Measurements from ENCODE around the gene SERTAD3. TPM values are rescaled to one million over a fixed set of nuclear protein-coding genes. Genes with fewer than 3 reads are reported as not detected.

SERTAD3 gene
- total RNA-seq, 1 donor from 2014 or later, result 25.8 TPM

DNA sequence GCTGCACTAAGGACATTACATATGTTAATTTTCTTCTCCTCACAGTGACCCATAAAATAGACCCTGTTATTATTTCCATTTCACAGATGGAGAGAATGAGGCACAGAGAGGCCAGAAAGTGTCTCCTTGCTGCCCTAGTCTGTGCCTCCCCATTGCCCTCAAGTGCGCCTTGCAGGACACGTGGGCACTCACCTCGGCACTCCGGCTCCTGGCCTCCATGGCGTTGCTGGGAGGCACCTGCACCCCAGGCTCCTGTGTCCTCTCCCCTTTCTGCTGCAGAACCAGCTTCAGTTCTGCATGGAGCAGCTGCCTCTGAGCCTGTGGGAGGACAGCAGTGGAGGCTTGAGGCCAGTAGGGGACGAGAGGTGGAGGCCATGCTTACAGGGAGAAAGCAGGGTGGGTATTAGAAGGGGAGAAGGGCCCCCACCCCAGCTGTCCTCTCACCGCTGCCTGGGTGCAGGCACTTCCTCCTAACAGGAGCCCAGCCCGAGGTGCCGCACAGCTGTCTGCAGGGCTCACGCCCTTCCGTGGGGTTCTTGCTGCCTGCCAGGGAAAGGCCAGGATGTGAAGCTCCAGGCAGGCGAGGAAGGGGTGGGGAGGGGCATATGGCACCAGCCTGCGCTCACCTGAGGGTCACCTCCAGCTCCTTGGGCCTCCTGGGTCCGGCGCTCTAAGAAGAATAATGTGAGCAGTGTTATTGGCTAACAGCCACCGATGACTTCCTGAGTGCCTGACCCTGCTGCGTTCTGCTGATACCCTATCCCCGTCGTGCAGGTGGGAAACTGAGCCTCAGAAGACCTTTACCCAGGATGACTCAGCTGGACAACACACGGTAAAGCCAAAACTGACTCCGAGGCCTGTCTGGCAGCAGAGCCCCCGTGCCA lies 36.2 kb downstream of the SERTAD3 start:
- no peak for DNase-seq (ENCODE audit: low read depth, low spot score)
- Mint-ChIP-seq H3K27me3 (ENCODE audit: low read depth) (no peaks in the 10 kb centered on the region), H3K4me3 (no peak overlapping the region), H3K27ac (ENCODE audit: unreplicated experiment) (no peak overlapping the region), H3K9me3 (no peaks in the 10 kb centered on the region), H3K36me3 (ENCODE audit: low read depth) (no peaks in the 10 kb centered on the region), H3K4me1 (peaks cover 27% of the 10 kb centered on the region)
- TF ChIP-seq, protein P1, sequence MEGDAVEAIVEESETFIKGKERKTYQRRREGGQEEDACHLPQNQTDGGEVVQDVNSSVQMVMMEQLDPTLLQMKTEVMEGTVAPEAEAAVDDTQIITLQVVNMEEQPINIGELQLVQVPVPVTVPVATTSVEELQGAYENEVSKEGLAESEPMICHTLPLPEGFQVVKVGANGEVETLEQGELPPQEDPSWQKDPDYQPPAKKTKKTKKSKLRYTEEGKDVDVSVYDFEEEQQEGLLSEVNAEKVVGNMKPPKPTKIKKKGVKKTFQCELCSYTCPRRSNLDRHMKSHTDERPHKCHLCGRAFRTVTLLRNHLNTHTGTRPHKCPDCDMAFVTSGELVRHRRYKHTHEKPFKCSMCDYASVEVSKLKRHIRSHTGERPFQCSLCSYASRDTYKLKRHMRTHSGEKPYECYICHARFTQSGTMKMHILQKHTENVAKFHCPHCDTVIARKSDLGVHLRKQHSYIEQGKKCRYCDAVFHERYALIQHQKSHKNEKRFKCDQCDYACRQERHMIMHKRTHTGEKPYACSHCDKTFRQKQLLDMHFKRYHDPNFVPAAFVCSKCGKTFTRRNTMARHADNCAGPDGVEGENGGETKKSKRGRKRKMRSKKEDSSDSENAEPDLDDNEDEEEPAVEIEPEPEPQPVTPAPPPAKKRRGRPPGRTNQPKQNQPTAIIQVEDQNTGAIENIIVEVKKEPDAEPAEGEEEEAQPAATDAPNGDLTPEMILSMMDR (conservative IDR thresholded peaks at IDR 0.05), result no peak

DNA sequence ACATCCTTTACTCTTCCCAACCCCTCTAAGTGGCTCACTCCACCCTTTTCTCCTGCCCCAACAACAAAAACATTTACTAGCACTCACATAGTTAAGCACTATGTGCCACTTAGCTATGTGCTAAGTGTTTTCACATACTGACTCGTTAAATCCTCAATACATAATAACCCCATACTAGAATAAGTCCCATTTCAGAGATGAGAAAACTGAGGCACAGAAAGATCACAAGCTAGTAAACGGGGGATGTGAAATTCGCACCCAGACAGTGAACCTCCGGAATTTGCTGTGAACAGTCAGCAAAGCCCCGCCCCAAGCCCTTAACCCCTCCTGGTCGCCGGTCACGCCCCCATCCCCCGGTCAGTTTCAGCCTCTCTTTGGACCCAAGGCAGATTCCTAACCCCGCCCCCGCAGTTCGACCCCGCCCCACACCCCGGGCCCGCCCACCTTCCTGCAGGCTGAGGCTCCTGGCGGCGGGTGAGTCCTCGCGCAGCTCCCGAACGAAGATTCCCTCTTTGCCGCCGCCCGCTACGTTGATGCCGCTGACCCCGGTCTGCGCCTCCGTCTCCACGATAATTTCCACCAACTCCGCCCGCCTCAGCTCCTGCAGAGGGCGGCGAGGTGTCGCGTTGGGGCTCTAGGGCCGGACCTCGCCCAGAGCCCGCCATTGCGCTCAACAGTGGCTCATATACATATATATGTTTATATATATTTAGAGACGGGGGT lies 40.7 kb downstream of the SERTAD3 start:
- DNase-seq (ENCODE audit: low read depth, low spot score), result peak; percentile 96
- TF ChIP-seq, protein P1 (conservative IDR thresholded peaks at IDR 0.05), result peak; percentile 24
- H3K36me3 Mint-ChIP-seq (ENCODE audit: low read depth), result no peaks in the 10 kb centered on the region
- H3K4me3 Mint-ChIP-seq, result peak overlapping the region; percentile 93
- H3K4me1 Mint-ChIP-seq, result peaks cover 28% of the 10 kb centered on the region
- no peaks in the 10 kb centered on the region for H3K9me3 Mint-ChIP-seq
- H3K27ac Mint-ChIP-seq (ENCODE audit: unreplicated experiment), result no peak overlapping the region
- no peaks in the 10 kb centered on the region for H3K27me3 Mint-ChIP-seq (ENCODE audit: low read depth)

DNA sequence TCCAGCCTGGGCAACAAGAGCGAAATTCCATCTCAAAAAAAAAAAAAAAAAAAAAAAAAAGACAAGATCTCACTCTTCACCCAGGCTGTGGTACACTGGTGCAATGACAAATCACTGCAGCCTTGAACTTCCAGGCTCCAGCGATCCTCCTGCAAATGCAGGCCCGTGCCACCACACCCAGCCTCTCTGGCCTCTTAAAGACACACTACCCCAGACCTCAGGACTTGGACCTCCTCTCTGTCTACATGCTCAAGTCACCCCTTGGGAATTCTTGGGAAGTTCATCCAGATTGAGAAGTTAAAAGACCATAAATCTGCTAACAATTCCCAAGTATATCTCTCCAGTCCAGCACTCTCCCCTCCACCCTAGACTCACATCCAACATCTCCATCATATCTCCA lies 43.6 kb downstream of the SERTAD3 start:
- Mint-ChIP-seq H3K9me3 (no peaks in the 10 kb centered on the region), H3K4me3 (no peak overlapping the region), H3K4me1 (peaks cover 28% of the 10 kb centered on the region), H3K27me3 (ENCODE audit: low read depth) (no peaks in the 10 kb centered on the region), H3K27ac (ENCODE audit: unreplicated experiment) (no peak overlapping the region), H3K36me3 (ENCODE audit: low read depth) (no peaks in the 10 kb centered on the region)
- no peak for DNase-seq (ENCODE audit: low read depth, low spot score)
- TF ChIP-seq, protein P1 (conservative IDR thresholded peaks at IDR 0.05), result no peak

DNA sequence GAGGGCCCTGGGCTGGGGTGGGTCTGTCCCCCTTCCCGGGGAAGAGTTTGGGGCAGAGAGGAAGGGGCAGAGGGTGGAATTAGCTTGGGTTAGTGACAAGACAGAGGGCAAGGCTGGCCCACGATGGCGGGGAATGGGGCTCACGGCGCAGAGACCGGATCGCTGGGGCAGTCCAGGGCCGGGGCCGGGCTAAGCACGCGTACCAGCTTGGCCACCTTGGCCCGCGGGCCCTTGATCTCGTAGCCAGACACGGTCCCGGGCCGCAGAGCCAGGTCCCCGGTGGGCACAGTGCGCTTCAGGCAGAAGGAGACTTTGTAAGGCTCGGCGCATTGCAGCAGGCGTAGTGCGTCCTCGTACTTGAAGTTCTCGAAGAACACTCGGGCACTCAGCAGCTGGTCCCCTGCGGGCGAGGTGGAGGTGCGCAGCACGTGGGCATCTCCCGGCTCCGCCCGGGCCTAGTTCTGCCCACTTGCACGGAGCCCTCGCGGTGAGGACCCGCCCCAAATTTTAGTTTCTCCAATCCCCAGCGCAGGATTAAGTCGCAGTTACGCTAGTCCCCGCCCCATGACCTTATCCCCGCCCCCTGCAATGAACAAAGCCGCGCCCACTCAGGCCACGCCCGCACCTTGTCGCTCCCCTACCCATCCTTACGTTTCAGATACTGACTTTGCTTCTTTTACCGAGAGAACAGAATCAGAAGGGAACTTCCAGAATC lies 45.6 kb downstream of the SERTAD3 start:
- no peak for DNase-seq (ENCODE audit: low read depth, low spot score)
- Mint-ChIP-seq H3K27ac (ENCODE audit: unreplicated experiment) (no peak overlapping the region), H3K36me3 (ENCODE audit: low read depth) (no peaks in the 10 kb centered on the region), H3K9me3 (no peaks in the 10 kb centered on the region), H3K27me3 (ENCODE audit: low read depth) (no peaks in the 10 kb centered on the region), H3K4me1 (peaks cover 14% of the 10 kb centered on the region), H3K4me3 (no peak overlapping the region)
- TF ChIP-seq, protein P1 (conservative IDR thresholded peaks at IDR 0.05), result no peak

DNA sequence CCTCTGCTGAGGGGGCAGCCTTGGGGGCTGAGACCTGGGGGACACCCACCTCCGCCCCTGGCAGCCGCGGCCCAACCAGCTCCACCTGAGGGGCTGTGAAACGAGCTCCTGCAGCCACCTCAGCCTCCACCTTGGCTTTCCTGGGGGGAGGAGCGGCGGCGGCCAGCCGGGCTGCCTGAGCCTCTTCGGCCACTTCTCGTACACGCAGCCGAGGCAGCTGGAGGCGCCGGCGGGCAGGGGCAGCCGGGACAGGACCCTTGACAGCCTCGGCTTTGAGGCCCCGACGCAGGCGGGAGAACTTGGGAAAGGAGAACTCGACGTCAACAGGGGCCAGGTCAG lies 46.6 kb downstream of the SERTAD3 start:
- H3K4me3 Mint-ChIP-seq, result no peak overlapping the region
- H3K27me3 Mint-ChIP-seq (ENCODE audit: low read depth), result no peaks in the 10 kb centered on the region
- H3K36me3 Mint-ChIP-seq (ENCODE audit: low read depth), result no peaks in the 10 kb centered on the region

More for the DNA sequence above, 46.6 kb downstream of the SERTAD3 start:
- peaks cover 8% of the 10 kb centered on the region for H3K4me1 Mint-ChIP-seq
- no peaks in the 10 kb centered on the region for H3K9me3 Mint-ChIP-seq
- no peak overlapping the region for H3K27ac Mint-ChIP-seq (ENCODE audit: unreplicated experiment)
- TF ChIP-seq, protein P1 (conservative IDR thresholded peaks at IDR 0.05), result no peak
- no peak for DNase-seq (ENCODE audit: low read depth, low spot score)

Data from neural crest cell (in vitro differentiated cells).